ENCODE results near the gene VAMP5. TPM values are rescaled to one million over a fixed set of nuclear protein-coding genes. Genes with fewer than 3 reads are reported as not detected.
"Not testable (repeated sequence)": the region's sequence is repeated elsewhere in the genome, so short reads cannot be mapped to it uniquely, and the experiment has no call there.

Gene VAMP5
- total RNA-seq, 1 donor from 2014 or later = 87.0 TPM

DNA sequence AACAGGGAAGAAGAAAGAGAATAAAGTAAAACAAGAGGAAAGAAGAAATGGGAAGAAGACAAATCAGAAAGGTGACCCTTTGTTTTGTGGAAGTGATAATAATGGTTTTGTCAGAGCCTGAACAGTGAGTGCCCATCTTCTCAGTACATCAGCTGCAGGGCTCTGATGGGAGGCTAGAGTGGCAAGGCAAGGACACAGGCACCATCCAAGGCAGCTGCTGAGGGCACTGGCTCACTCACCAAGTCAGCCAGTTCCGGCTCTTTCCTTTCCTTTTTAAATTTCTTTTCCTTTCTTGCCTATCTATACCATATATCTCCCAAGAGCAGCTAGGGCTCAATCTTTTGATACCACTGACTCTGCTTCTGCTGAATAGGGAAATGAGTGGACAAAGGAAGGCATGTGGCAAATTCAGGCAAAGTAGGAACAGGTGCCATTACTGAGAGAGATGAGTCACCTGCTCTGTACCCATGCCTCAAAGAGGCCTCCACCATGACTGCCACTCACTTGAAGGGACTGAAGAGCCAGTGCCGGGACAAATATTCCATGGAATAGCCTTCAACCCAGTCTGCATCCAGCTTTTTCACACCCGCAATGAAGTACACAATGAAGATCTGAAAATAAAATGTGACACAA lies 29.1 kb upstream of the VAMP5 start:
- Histone ChIP-seq H3K27ac (no peak overlapping the region), H3K4me3 (no peak overlapping the region), H3K36me3 (peaks cover 86% of the 10 kb centered on the region), H3K4me1 (peaks cover 25% of the 10 kb centered on the region), H3K27me3 (ENCODE audit: low read depth) (no peaks in the 10 kb centered on the region), H3K9me3 (no peaks in the 10 kb centered on the region)
- DNase-seq (no peak), ATAC-seq (no peak)
- intact Hi-C loops (cut with DNase I) = loop anchor here (5.0 kb wide), 1 partner anchor 133 kb away; no protein-coding TSS in a partner anchor
- TF ChIP-seq, protein P1, sequence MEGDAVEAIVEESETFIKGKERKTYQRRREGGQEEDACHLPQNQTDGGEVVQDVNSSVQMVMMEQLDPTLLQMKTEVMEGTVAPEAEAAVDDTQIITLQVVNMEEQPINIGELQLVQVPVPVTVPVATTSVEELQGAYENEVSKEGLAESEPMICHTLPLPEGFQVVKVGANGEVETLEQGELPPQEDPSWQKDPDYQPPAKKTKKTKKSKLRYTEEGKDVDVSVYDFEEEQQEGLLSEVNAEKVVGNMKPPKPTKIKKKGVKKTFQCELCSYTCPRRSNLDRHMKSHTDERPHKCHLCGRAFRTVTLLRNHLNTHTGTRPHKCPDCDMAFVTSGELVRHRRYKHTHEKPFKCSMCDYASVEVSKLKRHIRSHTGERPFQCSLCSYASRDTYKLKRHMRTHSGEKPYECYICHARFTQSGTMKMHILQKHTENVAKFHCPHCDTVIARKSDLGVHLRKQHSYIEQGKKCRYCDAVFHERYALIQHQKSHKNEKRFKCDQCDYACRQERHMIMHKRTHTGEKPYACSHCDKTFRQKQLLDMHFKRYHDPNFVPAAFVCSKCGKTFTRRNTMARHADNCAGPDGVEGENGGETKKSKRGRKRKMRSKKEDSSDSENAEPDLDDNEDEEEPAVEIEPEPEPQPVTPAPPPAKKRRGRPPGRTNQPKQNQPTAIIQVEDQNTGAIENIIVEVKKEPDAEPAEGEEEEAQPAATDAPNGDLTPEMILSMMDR (IDR thresholded peaks at IDR 0.05) = no peak

DNA sequence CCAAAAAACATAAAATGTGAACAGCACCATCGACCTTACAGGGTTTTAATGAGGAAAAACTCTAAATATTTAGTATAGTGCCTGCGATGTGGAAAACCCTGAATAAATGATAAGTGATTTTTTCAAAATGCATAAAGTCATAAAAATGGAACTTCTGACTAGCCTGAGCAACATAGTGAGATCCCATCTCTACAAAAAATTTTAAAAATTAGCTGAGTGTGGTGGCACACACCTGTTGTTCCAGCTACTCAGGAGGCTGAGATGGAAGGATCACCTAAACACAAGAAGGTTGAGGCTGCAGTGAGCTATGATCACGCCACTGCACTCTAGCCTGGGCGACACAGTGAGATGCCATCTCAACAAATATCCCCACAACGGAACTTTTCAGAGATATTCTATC lies 27.1 kb upstream of the VAMP5 start:
- Histone ChIP-seq H3K4me1 (peaks cover 32% of the 10 kb centered on the region), H3K27me3 (ENCODE audit: low read depth) (no peaks in the 10 kb centered on the region), H3K9me3 (no peaks in the 10 kb centered on the region), H3K27ac (no peak overlapping the region), H3K4me3 (no peak overlapping the region), H3K36me3 (peaks cover 65% of the 10 kb centered on the region)
- TF ChIP-seq, protein P1 (IDR thresholded peaks at IDR 0.05) = no peak
- DNase-seq (no peak), ATAC-seq (no peak)
- intact Hi-C loops (cut with DNase I) = no loop called here

DNA sequence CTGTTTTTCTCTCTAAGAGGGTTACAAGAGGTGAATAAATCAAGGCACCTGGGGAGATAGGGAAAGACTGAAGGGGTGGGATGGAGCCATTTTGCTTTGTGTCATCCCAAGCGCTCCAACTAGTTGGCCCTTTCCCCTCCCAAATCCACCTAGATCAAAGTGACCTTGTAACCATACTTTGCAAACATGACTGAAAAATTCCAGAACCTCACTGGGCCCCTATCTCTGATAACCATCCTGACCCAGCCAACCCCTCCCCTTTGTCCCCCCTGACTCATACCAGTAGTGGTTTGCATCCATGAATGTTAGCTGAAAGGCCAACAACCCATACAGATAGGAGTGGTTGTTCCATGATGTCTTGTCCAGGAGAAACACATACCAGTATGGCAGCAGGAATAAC lies 26.1 kb upstream of the VAMP5 start:
- DNase-seq (no peak), ATAC-seq (no peak)
- no peaks in the 10 kb centered on the region for H3K27me3 ChIP-seq (ENCODE audit: low read depth)
- intact Hi-C loops (cut with DNase I) = no loop called here
- H3K4me1 ChIP-seq = peaks cover 29% of the 10 kb centered on the region
- no peaks in the 10 kb centered on the region for H3K9me3 ChIP-seq
- H3K36me3 ChIP-seq = peaks cover 55% of the 10 kb centered on the region
- H3K4me3 ChIP-seq = no peak overlapping the region
- no peak overlapping the region for H3K27ac ChIP-seq
- TF ChIP-seq, protein P1 (IDR thresholded peaks at IDR 0.05) = no peak

DNA sequence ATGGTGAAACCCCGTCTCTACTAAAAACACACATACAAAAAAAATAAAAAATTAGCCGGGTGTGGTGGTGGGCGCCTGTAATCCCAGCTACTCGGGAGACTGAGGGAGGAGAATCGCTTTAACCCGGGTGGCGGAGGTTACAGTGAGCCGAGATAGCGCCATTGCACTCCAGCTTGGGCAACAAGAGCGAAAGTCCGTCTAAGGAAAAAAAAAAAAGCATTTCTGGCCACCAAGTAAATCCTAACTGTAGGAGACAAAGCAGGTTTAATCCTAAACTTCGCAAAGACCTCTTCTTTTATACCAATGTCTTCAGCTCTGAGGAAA lies 23.9 kb upstream of the VAMP5 start:
- DNase-seq; ATAC-seq; intact Hi-C loops (cut with DNase I); H3K9me3 ChIP-seq; H3K27me3 ChIP-seq (ENCODE audit: low read depth): not testable (repeated sequence)
- Histone ChIP-seq H3K36me3 (peaks cover 33% of the 10 kb centered on the region), H3K4me3 (peak overlapping the region; percentile 82), H3K4me1 (peaks cover 34% of the 10 kb centered on the region), H3K27ac (peak overlapping the region; percentile 85)

DNA sequence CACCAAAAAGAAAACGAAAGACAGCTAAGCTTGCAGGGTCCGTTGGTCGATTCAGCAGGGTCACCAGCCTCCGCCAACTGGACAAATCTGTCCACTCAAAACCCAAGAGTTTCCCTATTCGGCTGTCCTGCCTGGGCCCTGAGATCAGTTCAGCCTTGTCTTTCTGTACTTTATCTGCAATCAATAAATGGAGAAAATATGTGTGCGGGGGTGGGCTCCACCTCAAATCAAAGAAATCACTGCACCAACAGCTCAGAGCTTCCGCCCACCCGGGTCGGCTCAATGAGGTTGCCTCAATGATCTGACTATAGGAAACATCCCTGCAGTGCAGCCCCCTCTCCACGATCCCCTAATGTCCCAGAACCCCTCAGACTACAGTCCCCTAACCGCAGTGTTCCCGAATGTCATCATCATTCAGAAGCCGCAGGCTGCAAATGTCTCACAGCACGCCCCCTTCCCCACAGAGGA lies 23.4 kb upstream of the VAMP5 start:
- TF ChIP-seq, protein P1 (IDR thresholded peaks at IDR 0.05) = no peak
- DNase-seq = peak; percentile 51
- Histone ChIP-seq H3K4me3 (peak overlapping the region; percentile 82), H3K9me3 (no peaks in the 10 kb centered on the region), H3K4me1 (peaks cover 34% of the 10 kb centered on the region), H3K27ac (peak overlapping the region; percentile 85), H3K27me3 (ENCODE audit: low read depth) (no peaks in the 10 kb centered on the region), H3K36me3 (peaks cover 28% of the 10 kb centered on the region)
- ATAC-seq = peak in 1 of 2 donors; percentile 1
- intact Hi-C loops (cut with DNase I) = no loop called here
